Spleen (tissue), 11 donors: ENCODE results near the gene CEP95. TPM values are rescaled to one million over a fixed set of nuclear protein-coding genes. Genes with fewer than 3 reads are reported as not detected.

Experiments used
- DNase-seq: peaks from one replicate; pipeline ENCODE4 v3.0.0-alpha.2; 2020
- H3K27ac ChIP-seq, 8 donors: fragments of 200-600 bp; sonication (generic) in 7 of 8; 1 replicate in 4 of 8; 2 replicates in 4 of 8; pipeline versions ENCODE4 v1.5.0 to v1.8.0; 2016 to 2021; ENCODE audit warnings: inconsistent platforms in 4 of 8, mild to moderate bottlenecking in 4 of 8, moderate library complexity in 1 of 8
- H3K27me3 ChIP-seq, 7 donors: fragments of 200-600 bp; sonication (generic) in 6 of 7; replicated peaks in 1 of 7; 1 replicate in 4 of 7; 2 replicates in 3 of 7; pipeline versions ENCODE4 v1.5.0 to v1.8.0; 2016 to 2021; ENCODE audit warnings: inconsistent platforms in 3 of 7, mild to moderate bottlenecking in 1 of 7
- H3K36me3 ChIP-seq, 6 donors: fragments of 200-600 bp; sonication (generic) in 5 of 6; 1 replicate in 4 of 6; 2 replicates in 2 of 6; pipeline versions ENCODE4 v1.5.0 to v1.8.0; 2016 to 2021; ENCODE audit warnings: inconsistent platforms in 2 of 6
- H3K4me1 ChIP-seq, 6 donors: fragments of 200-600 bp; sonication (generic) in 5 of 6; 1 replicate in 3 of 6; 2 replicates in 3 of 6; pipeline versions ENCODE4 v1.5.0 to v1.8.0; 2016 to 2021; ENCODE audit warnings: inconsistent platforms in 3 of 6
- H3K4me3 ChIP-seq, 8 donors: fragments of 200-600 bp; sonication (generic) in 7 of 8; 1 replicate in 4 of 8; 2 replicates in 4 of 8; pipeline versions ENCODE4 v1.5.0 to v1.8.0; 2016 to 2021; ENCODE audit warnings: inconsistent platforms in 4 of 8, mild to moderate bottlenecking in 4 of 8, moderate library complexity in 2 of 8
- H3K9me3 ChIP-seq, 8 donors: fragments of 200-600 bp; sonication (generic) in 7 of 8; 1 replicate in 4 of 8; 2 replicates in 4 of 8; pipeline versions ENCODE4 v1.5.0 to v1.8.0; 2016 to 2021; ENCODE audit warnings: inconsistent platforms in 4 of 8
- POLR2A ChIP-seq, 3 donors: fragments of 450-650 bp; IDR thresholded peaks; one replicate each; pipeline ENCODE4 v1.5.1; 2017; ENCODE audit warnings: antibody characterized with exemption in 3 of 3, mild to moderate bottlenecking in 1 of 3
- POLR2AphosphoS5 ChIP-seq, 3 donors: sonication (generic); formaldehyde crosslinking; IDR thresholded peaks; one replicate each; pipeline ENCODE4 v1.5.1; 2017; ENCODE audit warnings: antibody characterized with exemption in 3 of 3
- WGBS, 5 donors: extraction: QIAGEN DNeasy Blood & Tissue Kit in 3 of 5; methylation state at CpG; one replicate each; pipeline versions ENCODE4 v1.1.5 to v1.1.7; 2013 to 2018; 5-methylcytosine and 5-hydroxymethylcytosine counted together
- intact Hi-C: fragments of 100-400 bp; cut with DNase I; formaldehyde crosslinking; loops from one replicate; pipeline ENCODE4 v1.15.0; 2023; ENCODE audit warnings: low total_unique reads
- polyA plus RNA-seq, 3 donors: library from polyadenylated mRNA; stranded (reverse); fragments of 200-250 nt; gene quantifications; one replicate each; pipeline ENCODE4 v1.2.1, GENCODE V29; 2013
- total RNA-seq, 7 donors: library from RNA; depleted of rRNA in 3 of 7; stranded (reverse); fragments of >200 nt in 3 of 7; fragmentation: NEBNext Ultra II Directional in 4 of 7; extraction: Animal tissue kit (Norgen Biotek cat#: 25700) in 4 of 7; gene quantifications; one replicate each; pipeline versions ENCODE4 v1.1.0 to v1.2.1, GENCODE V29; 2016 to 2021
- TF ChIP-seq, protein P1 (sequence below), 11 experiments: fragments of 200-600 bp in 7 of 11; fragments of 450-650 bp in 4 of 11; sonication (generic) in 4 of 11; IDR thresholded peaks in 8 of 11; conservative IDR thresholded peaks in 3 of 11; 1 replicate in 7 of 11; 2 replicates in 4 of 11; pipeline versions ENCODE4 v1.4.0 to v1.8.0; 2016 to 2021; ENCODE audit warnings: antibody characterized with exemption in 11 of 11, inconsistent platforms in 4 of 11, mild to moderate bottlenecking in 1 of 11
- donor health status: healthy with polysubstance abuse.
- donor health status: DM: no; HTN: no; CAD: no; lungs with moderate emphysema.
- donor health status: DM: no; HTN: no; CAD: no.
- donor health status: Bipolar disorder and iron deficiency.
- donor health status: healthy.
- donor health status: DM: no; HTN: no; CAD: no.
- donor health status: DM: yes; HTN: yes; CAD: no.

Gene CEP95
- total and polyA plus RNA-seq, 10 donors, result 33.5 to 83.9 (median 53.5) TPM

GRCh38 chr17:64500487-64500859 is 6.3 kb upstream of the CEP95 start:
- TF ChIP-seq POLR2A (IDR thresholded peaks at IDR 0.05) (no peak), POLR2AphosphoS5 (IDR thresholded peaks at IDR 0.05) (peak in 1 of 3 donors; percentile 0)
- TF ChIP-seq, protein P1, sequence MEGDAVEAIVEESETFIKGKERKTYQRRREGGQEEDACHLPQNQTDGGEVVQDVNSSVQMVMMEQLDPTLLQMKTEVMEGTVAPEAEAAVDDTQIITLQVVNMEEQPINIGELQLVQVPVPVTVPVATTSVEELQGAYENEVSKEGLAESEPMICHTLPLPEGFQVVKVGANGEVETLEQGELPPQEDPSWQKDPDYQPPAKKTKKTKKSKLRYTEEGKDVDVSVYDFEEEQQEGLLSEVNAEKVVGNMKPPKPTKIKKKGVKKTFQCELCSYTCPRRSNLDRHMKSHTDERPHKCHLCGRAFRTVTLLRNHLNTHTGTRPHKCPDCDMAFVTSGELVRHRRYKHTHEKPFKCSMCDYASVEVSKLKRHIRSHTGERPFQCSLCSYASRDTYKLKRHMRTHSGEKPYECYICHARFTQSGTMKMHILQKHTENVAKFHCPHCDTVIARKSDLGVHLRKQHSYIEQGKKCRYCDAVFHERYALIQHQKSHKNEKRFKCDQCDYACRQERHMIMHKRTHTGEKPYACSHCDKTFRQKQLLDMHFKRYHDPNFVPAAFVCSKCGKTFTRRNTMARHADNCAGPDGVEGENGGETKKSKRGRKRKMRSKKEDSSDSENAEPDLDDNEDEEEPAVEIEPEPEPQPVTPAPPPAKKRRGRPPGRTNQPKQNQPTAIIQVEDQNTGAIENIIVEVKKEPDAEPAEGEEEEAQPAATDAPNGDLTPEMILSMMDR (IDR thresholded peaks at IDR 0.05 in 8 of 11, conservative IDR thresholded peaks at IDR 0.05 in 3 of 11), result no peak
- Histone ChIP-seq H3K9me3 (no peaks in the 10 kb centered on the region), H3K36me3 (peaks cover 9 to 78% (median 70%) of the 10 kb centered on the region in 6 donors), H3K4me1 (peaks cover 44 to 94% (median 85%) of the 10 kb centered on the region in 6 donors), H3K4me3 (no peak overlapping the region), H3K27ac (no peak overlapping the region), H3K27me3 (no peaks in the 10 kb centered on the region)
- intact Hi-C loops, result no loop called here
- DNase-seq, result no peak
- WGBS, 5 donors, result 86 to 94% (median 91%) methylated on average over 8 of the region's 8 CpGs

DNA sequence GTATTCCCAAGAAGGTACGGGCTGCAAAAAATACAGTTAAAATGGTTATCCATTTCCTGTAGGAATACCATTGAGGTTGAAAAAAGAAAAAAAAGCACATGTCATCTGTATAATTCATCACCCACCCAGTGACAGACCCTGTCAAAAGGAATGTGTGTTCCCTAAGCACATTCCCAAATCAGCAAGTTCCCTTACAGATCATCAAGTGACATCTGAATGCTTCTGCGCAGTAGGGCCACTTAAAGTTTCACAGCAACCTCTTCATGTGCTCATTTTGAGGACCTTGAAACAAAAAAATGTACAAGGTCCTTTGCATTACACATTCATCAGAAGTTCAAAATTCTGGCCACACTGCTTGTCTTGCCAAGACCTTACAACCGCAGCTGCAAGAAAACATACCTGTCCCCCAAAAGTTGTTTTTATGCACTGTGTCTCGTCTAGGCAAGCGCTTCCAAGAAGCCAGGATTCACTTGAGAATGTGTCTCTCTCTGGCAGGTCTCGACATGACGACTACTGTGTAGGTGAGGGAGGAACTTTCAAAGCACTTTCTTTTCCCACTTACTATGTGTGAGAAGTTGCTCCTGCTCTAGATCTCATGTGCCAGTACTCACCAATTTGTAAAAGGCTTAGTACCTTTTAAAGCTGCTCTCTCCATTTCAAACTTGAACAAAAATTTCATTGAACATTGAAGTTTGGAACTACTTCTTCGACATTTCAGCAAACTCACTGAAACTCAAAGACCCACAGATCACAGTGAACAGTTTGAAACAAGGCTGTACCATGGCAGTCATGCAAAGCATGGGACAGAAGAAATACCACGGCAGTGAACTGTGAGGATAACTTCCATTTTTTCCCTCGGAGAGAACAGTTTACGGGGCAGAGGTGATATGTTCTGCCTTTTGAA is 5.7 kb upstream of the CEP95 start:
- intact Hi-C loops, result no loop called here
- H3K4me3 ChIP-seq, result no peak overlapping the region
- H3K27me3 ChIP-seq, result no peaks in the 10 kb centered on the region
- no peak for DNase-seq
- H3K27ac ChIP-seq, result no peak overlapping the region
- H3K36me3 ChIP-seq, result peaks cover 9 to 78% (median 70%) of the 10 kb centered on the region in 6 donors
- H3K9me3 ChIP-seq, result no peaks in the 10 kb centered on the region
- peak in 1 of 3 donors; percentile 52 for TF ChIP-seq POLR2AphosphoS5 (IDR thresholded peaks at IDR 0.05)
- no peak for TF ChIP-seq POLR2A (IDR thresholded peaks at IDR 0.05)
- H3K4me1 ChIP-seq, result peaks cover 38 to 87% (median 78%) of the 10 kb centered on the region in 6 donors
- 83 to 88% (median 86%) methylated on average over 11 of the region's 11 CpGs for WGBS, 5 donors

DNA sequence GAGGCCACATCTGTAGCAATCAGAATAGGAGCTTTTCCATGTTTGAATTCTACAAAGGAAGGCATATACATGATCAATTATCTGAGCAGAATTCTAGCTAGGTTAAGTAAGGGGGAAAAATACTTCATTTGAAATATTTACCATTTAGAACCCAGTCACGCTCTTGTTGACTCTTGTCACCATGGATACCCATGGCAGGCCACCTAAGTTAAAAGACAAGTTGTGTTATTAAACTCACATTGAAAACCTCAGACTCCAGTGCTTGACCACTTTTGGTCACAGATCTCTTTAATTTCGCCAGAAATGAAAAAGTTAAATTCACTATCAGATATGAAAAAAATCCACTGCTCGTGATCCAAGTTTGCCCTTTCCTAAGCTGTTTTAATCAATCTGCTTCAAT is 4.8 kb upstream of the CEP95 start:
- WGBS, 5 donors, result 81 to 88% (median 83%) methylated on average over 3 of the region's 3 CpGs
- Histone ChIP-seq H3K27me3 (no peaks in the 10 kb centered on the region), H3K4me1 (peaks cover 38 to 81% (median 76%) of the 10 kb centered on the region in 6 donors), H3K9me3 (no peaks in the 10 kb centered on the region), H3K4me3 (peak overlapping the region in 1 of 8 donors; percentile 84), H3K36me3 (peaks cover 9 to 78% (median 70%) of the 10 kb centered on the region in 6 donors), H3K27ac (peak overlapping the region in 2 of 8 donors; percentile 24 to 100)
- intact Hi-C loops, result no loop called here
- DNase-seq, result no peak
- TF ChIP-seq POLR2AphosphoS5 (IDR thresholded peaks at IDR 0.05), result no peak
- TF ChIP-seq POLR2A (IDR thresholded peaks at IDR 0.05), result no peak
- TF ChIP-seq, protein P1 (IDR thresholded peaks at IDR 0.05 in 8 of 11, conservative IDR thresholded peaks at IDR 0.05 in 3 of 11), result no peak

- H3K4me3 ChIP-seq, result peak overlapping the region in 2 of 8 donors; percentile 84 to 87
- peak overlapping the region in 4 of 8 donors; percentile 24 to 100 (median 100) for H3K27ac ChIP-seq
- no peaks in the 10 kb centered on the region for H3K27me3 ChIP-seq
- WGBS, 5 donors, result 70 to 89% (median 83%) methylated on average over 2 of the region's 2 CpGs
- H3K4me1 ChIP-seq, result peaks cover 32 to 78% (median 72%) of the 10 kb centered on the region in 6 donors
- no peaks in the 10 kb centered on the region for H3K9me3 ChIP-seq
- TF ChIP-seq POLR2A (IDR thresholded peaks at IDR 0.05) (no peak), POLR2AphosphoS5 (IDR thresholded peaks at IDR 0.05) (no peak)
- TF ChIP-seq, protein P1 (IDR thresholded peaks at IDR 0.05 in 8 of 11, conservative IDR thresholded peaks at IDR 0.05 in 3 of 11), result no peak
- DNase-seq, result no peak
- peaks cover 9 to 73% (median 66%) of the 10 kb centered on the region in 6 donors for H3K36me3 ChIP-seq
- intact Hi-C loops, result no loop called here
Measured at GRCh38 chr17:64502809-64503208, 4.0 kb upstream of the CEP95 start.
